HepG2 (cell line): Measurements from ENCODE around the gene TCTA. TPM values are rescaled to one million over a fixed set of nuclear protein-coding genes. Genes with fewer than 3 reads are reported as not detected.

Source experiments
- ATF1 ChIP-seq: IDR thresholded peaks from 2 replicates; pipeline ENCODE4 v1.6.1; 2016; ENCODE audit warnings: mild to moderate bottlenecking, control low read depth
- CHCHD3 ChIP-seq: sonication (generic); formaldehyde crosslinking; IDR thresholded peaks from 2 replicates; pipeline ENCODE4 v1.8.0; 2022; ENCODE audit warnings: mild to moderate bottlenecking, missing genetic modification reagents, moderate library complexity
- PCBP1 ChIP-seq: fragments of 200-400 bp; formaldehyde crosslinking; IDR thresholded peaks from 2 replicates; pipeline ENCODE4 v1.6.1; 2017; ENCODE audit warnings: mild to moderate bottlenecking, low read depth, low read length, borderline replicate concordance
- SMAD1 ChIP-seq: sonication (generic); formaldehyde crosslinking; IDR thresholded peaks from 2 replicates; pipeline ENCODE4 v1.4.0; 2020; ENCODE audit warnings: missing genetic modification reagents, low read depth, mild to moderate bottlenecking, borderline replicate concordance
- SOX5 ChIP-seq: IDR thresholded peaks from 2 replicates; pipeline ENCODE4 v1.6.1; 2016; ENCODE audit warnings: borderline replicate concordance
- THAP8 ChIP-seq: sonication (generic); formaldehyde crosslinking; IDR thresholded peaks from 2 replicates; pipeline ENCODE4 v1.5.1; 2020; ENCODE audit warnings: missing genetic modification reagents, mild to moderate bottlenecking, borderline replicate concordance
- ZC3H13 ChIP-seq: sonication (generic); formaldehyde crosslinking; IDR thresholded peaks from 2 replicates; pipeline ENCODE4 v1.8.1; 2023; ENCODE audit warnings: mild to moderate bottlenecking, missing genetic modification reagents, moderate library complexity
- ZFP36L1 ChIP-seq: sonication (generic); formaldehyde crosslinking; IDR thresholded peaks from 2 replicates; pipeline ENCODE4 v1.8.0; 2022; ENCODE audit warnings: mild to moderate bottlenecking, missing genetic modification reagents, moderate library complexity
- polyA plus RNA-seq, 8 experiments: library from polyadenylated mRNA; depleted of rRNA in 3 of 8; stranded (reverse) in 7 of 8; unstranded in 1 of 8; fragments of >200 nt; fragmentation: Illumina TruSeq in 4 of 8; extraction: Trizol in 4 of 8; gene quantifications; 2 replicates each; pipeline versions ENCODE4 v1.2.1 to v1.2.3, GENCODE V29; 2011 to 2016; ENCODE audit warnings: low read depth in 4 of 8, missing spikeins in 1 of 8, mixed read lengths in 1 of 8; ENCODE audit not compliant: insufficient read depth in 1 of 8
- total RNA-seq, 5 experiments: library from RNA; depleted of rRNA; stranded (reverse); fragments of >200 nt; fragmentation: Illumina TruSeq; extraction: Trizol; gene quantifications; 2 replicates each; pipeline ENCODE4 v1.2.3, GENCODE V29; 2016; ENCODE audit warnings: low read depth in 1 of 5
- TF ChIP-seq, protein P1 (sequence below): sonication (generic); formaldehyde crosslinking; IDR thresholded peaks from 2 replicates; pipeline ENCODE4 v1.4.0; 2020; ENCODE audit warnings: missing genetic modification reagents
- TF ChIP-seq, protein P2 (sequence below): sonication (generic); formaldehyde crosslinking; IDR thresholded peaks from 2 replicates; pipeline ENCODE4 v1.8.0; 2022; ENCODE audit warnings: missing genetic modification reagents, mild to moderate bottlenecking, borderline replicate concordance
- TF ChIP-seq, protein P3 (sequence below), 2 experiments: sonication (generic) in 1 of 2; formaldehyde crosslinking in 1 of 2; IDR thresholded peaks; 2 replicates each; pipeline versions ENCODE4 v1.4.0 to v1.6.1; 2016 to 2020; ENCODE audit warnings: borderline replicate concordance in 1 of 2, low read depth in 1 of 2, mild to moderate bottlenecking in 1 of 2, missing genetic modification reagents in 1 of 2
- TF ChIP-seq, protein P4 (sequence below): sonication (generic); formaldehyde crosslinking; IDR thresholded peaks from 2 replicates; pipeline ENCODE4 v1.4.0; 2020; ENCODE audit warnings: mild to moderate bottlenecking, missing genetic modification reagents, borderline replicate concordance

The TCTA gene
- total and polyA plus RNA-seq, 2 of the 13 experiments (the other 11 are each of a cell fraction or from before 2014, with no cell fraction given), result 8.3 to 13.2 TPM

- TF ChIP-seq, protein P1, sequence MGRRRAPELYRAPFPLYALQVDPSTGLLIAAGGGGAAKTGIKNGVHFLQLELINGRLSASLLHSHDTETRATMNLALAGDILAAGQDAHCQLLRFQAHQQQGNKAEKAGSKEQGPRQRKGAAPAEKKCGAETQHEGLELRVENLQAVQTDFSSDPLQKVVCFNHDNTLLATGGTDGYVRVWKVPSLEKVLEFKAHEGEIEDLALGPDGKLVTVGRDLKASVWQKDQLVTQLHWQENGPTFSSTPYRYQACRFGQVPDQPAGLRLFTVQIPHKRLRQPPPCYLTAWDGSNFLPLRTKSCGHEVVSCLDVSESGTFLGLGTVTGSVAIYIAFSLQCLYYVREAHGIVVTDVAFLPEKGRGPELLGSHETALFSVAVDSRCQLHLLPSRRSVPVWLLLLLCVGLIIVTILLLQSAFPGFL (CRISPR knock-in tag), result no peak
- TF ChIP-seq PCBP1, result no peak
- TF ChIP-seq CHCHD3, result no peak
- TF ChIP-seq ZFP36L1, result no peak
- TF ChIP-seq, protein P2, sequence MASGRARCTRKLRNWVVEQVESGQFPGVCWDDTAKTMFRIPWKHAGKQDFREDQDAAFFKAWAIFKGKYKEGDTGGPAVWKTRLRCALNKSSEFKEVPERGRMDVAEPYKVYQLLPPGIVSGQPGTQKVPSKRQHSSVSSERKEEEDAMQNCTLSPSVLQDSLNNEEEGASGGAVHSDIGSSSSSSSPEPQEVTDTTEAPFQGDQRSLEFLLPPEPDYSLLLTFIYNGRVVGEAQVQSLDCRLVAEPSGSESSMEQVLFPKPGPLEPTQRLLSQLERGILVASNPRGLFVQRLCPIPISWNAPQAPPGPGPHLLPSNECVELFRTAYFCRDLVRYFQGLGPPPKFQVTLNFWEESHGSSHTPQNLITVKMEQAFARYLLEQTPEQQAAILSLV (CRISPR knock-in tag), result 0 out of 2 replicates have a peak, but pooled peaks have one; percentile 11
- TF ChIP-seq, protein P3, sequence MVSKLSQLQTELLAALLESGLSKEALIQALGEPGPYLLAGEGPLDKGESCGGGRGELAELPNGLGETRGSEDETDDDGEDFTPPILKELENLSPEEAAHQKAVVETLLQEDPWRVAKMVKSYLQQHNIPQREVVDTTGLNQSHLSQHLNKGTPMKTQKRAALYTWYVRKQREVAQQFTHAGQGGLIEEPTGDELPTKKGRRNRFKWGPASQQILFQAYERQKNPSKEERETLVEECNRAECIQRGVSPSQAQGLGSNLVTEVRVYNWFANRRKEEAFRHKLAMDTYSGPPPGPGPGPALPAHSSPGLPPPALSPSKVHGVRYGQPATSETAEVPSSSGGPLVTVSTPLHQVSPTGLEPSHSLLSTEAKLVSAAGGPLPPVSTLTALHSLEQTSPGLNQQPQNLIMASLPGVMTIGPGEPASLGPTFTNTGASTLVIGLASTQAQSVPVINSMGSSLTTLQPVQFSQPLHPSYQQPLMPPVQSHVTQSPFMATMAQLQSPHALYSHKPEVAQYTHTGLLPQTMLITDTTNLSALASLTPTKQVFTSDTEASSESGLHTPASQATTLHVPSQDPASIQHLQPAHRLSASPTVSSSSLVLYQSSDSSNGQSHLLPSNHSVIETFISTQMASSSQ (IDR thresholded peaks at IDR 0.05; ENCODE audit: low read depth), result no peak
- TF ChIP-seq, protein P3 (CRISPR knock-in tag; IDR thresholded peaks at IDR 0.05; ENCODE audit: borderline replicate concordance), result no peak
- no peak for TF ChIP-seq THAP8 (CRISPR knock-in tag)
- 0 out of 2 replicates have a peak, but pooled peaks have one; percentile 23 for TF ChIP-seq SMAD1 (CRISPR knock-in tag)
- no peak for TF ChIP-seq ZC3H13 (CRISPR knock-in tag)
- TF ChIP-seq ATF1 (CRISPR knock-in tag), result no peak
- no peak; the same call in 1 of the 2 replicates for TF ChIP-seq SOX5 (CRISPR knock-in tag)
- TF ChIP-seq, protein P4, sequence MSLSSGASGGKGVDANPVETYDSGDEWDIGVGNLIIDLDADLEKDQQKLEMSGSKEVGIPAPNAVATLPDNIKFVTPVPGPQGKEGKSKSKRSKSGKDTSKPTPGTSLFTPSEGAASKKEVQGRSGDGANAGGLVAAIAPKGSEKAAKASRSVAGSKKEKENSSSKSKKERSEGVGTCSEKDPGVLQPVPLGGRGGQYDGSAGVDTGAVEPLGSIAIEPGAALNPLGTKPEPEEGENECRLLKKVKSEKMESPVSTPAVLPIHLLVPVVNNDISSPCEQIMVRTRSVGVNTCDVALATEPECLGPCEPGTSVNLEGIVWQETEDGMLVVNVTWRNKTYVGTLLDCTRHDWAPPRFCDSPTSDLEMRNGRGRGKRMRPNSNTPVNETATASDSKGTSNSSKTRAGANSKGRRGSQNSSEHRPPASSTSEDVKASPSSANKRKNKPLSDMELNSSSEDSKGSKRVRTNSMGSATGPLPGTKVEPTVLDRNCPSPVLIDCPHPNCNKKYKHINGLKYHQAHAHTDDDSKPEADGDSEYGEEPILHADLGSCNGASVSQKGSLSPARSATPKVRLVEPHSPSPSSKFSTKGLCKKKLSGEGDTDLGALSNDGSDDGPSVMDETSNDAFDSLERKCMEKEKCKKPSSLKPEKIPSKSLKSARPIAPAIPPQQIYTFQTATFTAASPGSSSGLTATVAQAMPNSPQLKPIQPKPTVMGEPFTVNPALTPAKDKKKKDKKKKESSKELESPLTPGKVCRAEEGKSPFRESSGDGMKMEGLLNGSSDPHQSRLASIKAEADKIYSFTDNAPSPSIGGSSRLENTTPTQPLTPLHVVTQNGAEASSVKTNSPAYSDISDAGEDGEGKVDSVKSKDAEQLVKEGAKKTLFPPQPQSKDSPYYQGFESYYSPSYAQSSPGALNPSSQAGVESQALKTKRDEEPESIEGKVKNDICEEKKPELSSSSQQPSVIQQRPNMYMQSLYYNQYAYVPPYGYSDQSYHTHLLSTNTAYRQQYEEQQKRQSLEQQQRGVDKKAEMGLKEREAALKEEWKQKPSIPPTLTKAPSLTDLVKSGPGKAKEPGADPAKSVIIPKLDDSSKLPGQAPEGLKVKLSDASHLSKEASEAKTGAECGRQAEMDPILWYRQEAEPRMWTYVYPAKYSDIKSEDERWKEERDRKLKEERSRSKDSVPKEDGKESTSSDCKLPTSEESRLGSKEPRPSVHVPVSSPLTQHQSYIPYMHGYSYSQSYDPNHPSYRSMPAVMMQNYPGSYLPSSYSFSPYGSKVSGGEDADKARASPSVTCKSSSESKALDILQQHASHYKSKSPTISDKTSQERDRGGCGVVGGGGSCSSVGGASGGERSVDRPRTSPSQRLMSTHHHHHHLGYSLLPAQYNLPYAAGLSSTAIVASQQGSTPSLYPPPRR (CRISPR knock-in tag), result peak; percentile 23; the same call in 1 of the 2 replicates
These were observed 9.7 kb downstream of the TCTA start (continued) for GRCh38 chr3:49421890-49422378.
